Hepatocyte (in vitro differentiated cells): ENCODE results near the gene ATP1B2. TPM values are rescaled to one million over a fixed set of nuclear protein-coding genes. Genes with fewer than 3 reads are reported as not detected.

Experiments
- DNase-seq: peaks from one replicate; pipeline ENCODE4 v3.0.0-alpha.2; 2016; ENCODE audit warnings: low spot score
- H2AFZ ChIP-seq: fragments of 200-600 bp; sonication (generic); 2 replicates; pipeline ENCODE4 v1.6.0; 2016; ENCODE audit warnings: antibody characterized with exemption, mild to moderate bottlenecking
- H3K27ac ChIP-seq: fragments of 200-600 bp; sonication (generic); 2 replicates; pipeline ENCODE4 v1.5.1; 2016; ENCODE audit warnings: mild to moderate bottlenecking
- H3K27me3 ChIP-seq: fragments of 200-600 bp; sonication (generic); 2 replicates; pipeline ENCODE4 v1.6.1; 2016
- H3K36me3 ChIP-seq: fragments of 200-600 bp; sonication (generic); replicated peaks from 2 replicates; pipeline ENCODE4 v1.5.1; 2016; ENCODE audit warnings: low read depth; ENCODE audit not compliant: insufficient read depth
- H3K4me1 ChIP-seq: fragments of 200-600 bp; sonication (generic); 2 replicates; pipeline ENCODE4 v1.5.1; 2016; ENCODE audit warnings: mild to moderate bottlenecking, moderate library complexity; ENCODE audit not compliant: insufficient read depth
- H3K4me2 ChIP-seq: fragments of 200-600 bp; sonication (generic); 2 replicates; pipeline ENCODE4 v1.6.0; 2016
- H3K4me3 ChIP-seq: fragments of 200-600 bp; sonication (generic); 2 replicates; pipeline ENCODE4 v1.5.1; 2016; ENCODE audit warnings: mild to moderate bottlenecking
- H3K79me2 ChIP-seq: fragments of 200-600 bp; sonication (generic); 2 replicates; pipeline ENCODE4 v1.6.0; 2017; ENCODE audit warnings: mild to moderate bottlenecking
- H3K9me2 ChIP-seq: fragments of 200-600 bp; sonication (generic); replicated peaks from 2 replicates; pipeline ENCODE4 v1.6.0; 2017; ENCODE audit warnings: mild to moderate bottlenecking; ENCODE audit not compliant: insufficient read depth
- H3K9me3 ChIP-seq: fragments of 200-600 bp; sonication (generic); 2 replicates; pipeline ENCODE4 v1.5.1; 2016; ENCODE audit warnings: low read depth, mild to moderate bottlenecking
- H4K20me1 ChIP-seq: fragments of 200-600 bp; sonication (generic); 2 replicates; pipeline ENCODE4 v1.6.0; 2016; ENCODE audit warnings: mild to moderate bottlenecking; ENCODE audit not compliant: insufficient read depth, poor library complexity, severe bottlenecking
- EZH2 ChIP-seq: fragments of 200-600 bp; sonication (generic); IDR thresholded peaks from 2 replicates; pipeline ENCODE4 v1.6.1; 2016; ENCODE audit warnings: antibody characterized with exemption, mild to moderate bottlenecking, borderline replicate concordance
- EZH2phosphoT487 ChIP-seq: fragments of 200-600 bp; sonication (generic); IDR thresholded peaks from one replicate; pipeline ENCODE4 v1.6.1; 2018; ENCODE audit warnings: antibody characterized with exemption, mild to moderate bottlenecking, low read depth, moderate library complexity; ENCODE audit not compliant: unreplicated experiment, severe bottlenecking
- whole genome bisulfite sequencing: methylation state at CpG from one replicate; pipeline ENCODE4 v1.1.6; 2016; ENCODE audit warnings: low lambda C conversion rate; ENCODE audit errors: missing lambda C conversion rate; 5-methylcytosine and 5-hydroxymethylcytosine counted together
- polyA plus RNA-seq: library from polyadenylated mRNA; unstranded; fragments of >200 nt; fragmentation: Nextera tagmentation; extraction: Ambion mirVana; gene quantifications from 2 replicates; pipeline ENCODE4 v1.2.1, GENCODE V29; 2016
- total RNA-seq: library from RNA; depleted of rRNA; stranded (reverse); fragments of >200 nt; gene quantifications from 2 replicates; pipeline ENCODE4 v1.2.3, GENCODE V29; 2014
- TF ChIP-seq, protein P1 (sequence below): fragments of 200-600 bp; sonication (generic); IDR thresholded peaks from 2 replicates; pipeline ENCODE4 v1.5.1; 2016; ENCODE audit warnings: antibody characterized with exemption, mild to moderate bottlenecking; ENCODE audit not compliant: poor library complexity

ATP1B2 gene, protein sequence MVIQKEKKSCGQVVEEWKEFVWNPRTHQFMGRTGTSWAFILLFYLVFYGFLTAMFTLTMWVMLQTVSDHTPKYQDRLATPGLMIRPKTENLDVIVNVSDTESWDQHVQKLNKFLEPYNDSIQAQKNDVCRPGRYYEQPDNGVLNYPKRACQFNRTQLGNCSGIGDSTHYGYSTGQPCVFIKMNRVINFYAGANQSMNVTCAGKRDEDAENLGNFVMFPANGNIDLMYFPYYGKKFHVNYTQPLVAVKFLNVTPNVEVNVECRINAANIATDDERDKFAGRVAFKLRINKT
- total RNA-seq (0.04 and 0.23 TPM in 2 replicates), polyA plus RNA-seq (2.2 and 2.5 TPM in 2 replicates)

DNA sequence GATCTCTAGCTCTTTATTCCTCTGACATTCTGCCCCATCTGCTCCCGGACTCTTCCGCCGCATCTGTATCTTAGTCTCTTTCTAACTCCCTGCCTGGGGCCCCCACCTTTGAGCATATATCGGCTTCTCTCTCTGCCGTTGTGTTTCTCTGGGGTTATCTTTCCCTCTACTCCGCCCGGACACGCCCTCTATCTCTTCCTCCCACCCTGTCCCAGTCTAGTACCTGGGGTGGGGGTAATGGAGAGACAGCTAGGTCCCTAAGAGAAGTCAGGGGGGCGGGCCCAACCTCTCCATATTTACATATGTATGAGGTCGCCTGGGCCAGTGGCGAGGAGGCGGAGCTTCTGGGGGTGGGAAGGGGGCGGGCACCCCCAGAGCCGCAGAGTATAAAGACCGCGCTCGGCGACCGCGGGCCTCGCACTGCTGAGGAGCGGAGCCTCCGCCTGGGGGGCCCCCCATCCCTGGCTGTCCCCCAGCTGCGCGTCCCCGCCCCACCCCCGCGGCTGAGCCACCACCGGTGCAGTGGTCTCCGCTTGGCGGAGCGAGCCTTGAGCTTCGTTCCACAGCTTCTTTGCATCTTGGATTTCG is at the start of gene ATP1B2:
Gene ATP1B2 (plus strand): TSS at position 418 of the 588 bp plus-strand sequence. CDS start 593 bp downstream, outside the sequence.
- peak within 1 kb of the TSS; percentile 69 for H2AFZ ChIP-seq
- H3K79me2 ChIP-seq, result no peaks in the 10 kb centered on the region
- DNase-seq, result peak; percentile 88
- no peaks in the 10 kb centered on the region for H3K36me3 ChIP-seq
- no peak within 1 kb of the TSS for H3K27ac ChIP-seq
- H3K4me2 ChIP-seq, result peak within 1 kb of the TSS; percentile 99
- H3K27me3 ChIP-seq, result peaks cover 33% of the 10 kb centered on the region
- WGBS, result 2% methylated on average over 16 of the region's 34 CpGs
- H4K20me1 ChIP-seq, result no peaks in the 10 kb centered on the region
- peaks cover 5% of the 10 kb centered on the region for H3K4me1 ChIP-seq
- peak within 1 kb of the TSS; percentile 47 for H3K4me3 ChIP-seq
- no peaks in the 10 kb centered on the region for H3K9me2 ChIP-seq
- no peaks in the 10 kb centered on the region for H3K9me3 ChIP-seq
- TF ChIP-seq, protein P1, sequence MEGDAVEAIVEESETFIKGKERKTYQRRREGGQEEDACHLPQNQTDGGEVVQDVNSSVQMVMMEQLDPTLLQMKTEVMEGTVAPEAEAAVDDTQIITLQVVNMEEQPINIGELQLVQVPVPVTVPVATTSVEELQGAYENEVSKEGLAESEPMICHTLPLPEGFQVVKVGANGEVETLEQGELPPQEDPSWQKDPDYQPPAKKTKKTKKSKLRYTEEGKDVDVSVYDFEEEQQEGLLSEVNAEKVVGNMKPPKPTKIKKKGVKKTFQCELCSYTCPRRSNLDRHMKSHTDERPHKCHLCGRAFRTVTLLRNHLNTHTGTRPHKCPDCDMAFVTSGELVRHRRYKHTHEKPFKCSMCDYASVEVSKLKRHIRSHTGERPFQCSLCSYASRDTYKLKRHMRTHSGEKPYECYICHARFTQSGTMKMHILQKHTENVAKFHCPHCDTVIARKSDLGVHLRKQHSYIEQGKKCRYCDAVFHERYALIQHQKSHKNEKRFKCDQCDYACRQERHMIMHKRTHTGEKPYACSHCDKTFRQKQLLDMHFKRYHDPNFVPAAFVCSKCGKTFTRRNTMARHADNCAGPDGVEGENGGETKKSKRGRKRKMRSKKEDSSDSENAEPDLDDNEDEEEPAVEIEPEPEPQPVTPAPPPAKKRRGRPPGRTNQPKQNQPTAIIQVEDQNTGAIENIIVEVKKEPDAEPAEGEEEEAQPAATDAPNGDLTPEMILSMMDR, result no peak

DNA sequence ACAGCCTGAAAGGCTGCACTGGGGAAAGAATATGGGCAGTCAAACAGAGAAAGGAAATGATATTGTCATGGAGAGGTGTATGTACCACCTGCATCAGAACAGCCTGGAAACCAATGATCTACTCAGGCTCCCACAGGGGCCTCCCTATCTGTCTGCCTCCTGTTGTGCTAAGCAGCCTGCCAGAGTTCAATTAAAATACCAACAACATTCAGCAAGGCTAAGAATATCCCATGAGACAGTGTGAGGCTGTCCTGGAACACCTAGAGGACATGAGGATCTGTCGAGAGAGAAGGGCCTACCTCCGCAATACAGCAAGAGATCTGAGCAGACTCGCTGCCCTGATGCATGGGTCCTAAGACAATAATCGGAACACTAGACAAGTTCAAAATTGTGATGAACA is 44.4 kb upstream of the ATP1B2 start:
- H3K4me1 ChIP-seq, result no peaks in the 10 kb centered on the region
- H3K27ac ChIP-seq, result no peak overlapping the region
- no peak overlapping the region for H2AFZ ChIP-seq
- TF ChIP-seq EZH2phosphoT487 (no peak), EZH2 (no peak)
- TF ChIP-seq, protein P1, result no peak
- H3K27me3 ChIP-seq, result no peaks in the 10 kb centered on the region
- H3K79me2 ChIP-seq, result peaks cover 49% of the 10 kb centered on the region
- H3K36me3 ChIP-seq, result no peaks in the 10 kb centered on the region
- DNase-seq, result no peak
- H3K4me3 ChIP-seq, result no peak overlapping the region
- H3K4me2 ChIP-seq, result no peak overlapping the region
- peaks cover 25% of the 10 kb centered on the region for H4K20me1 ChIP-seq
- H3K9me2 ChIP-seq, result no peaks in the 10 kb centered on the region
- H3K9me3 ChIP-seq, result no peaks in the 10 kb centered on the region
- WGBS, result 93% methylated on average over 4 of the region's 4 CpGs

DNA sequence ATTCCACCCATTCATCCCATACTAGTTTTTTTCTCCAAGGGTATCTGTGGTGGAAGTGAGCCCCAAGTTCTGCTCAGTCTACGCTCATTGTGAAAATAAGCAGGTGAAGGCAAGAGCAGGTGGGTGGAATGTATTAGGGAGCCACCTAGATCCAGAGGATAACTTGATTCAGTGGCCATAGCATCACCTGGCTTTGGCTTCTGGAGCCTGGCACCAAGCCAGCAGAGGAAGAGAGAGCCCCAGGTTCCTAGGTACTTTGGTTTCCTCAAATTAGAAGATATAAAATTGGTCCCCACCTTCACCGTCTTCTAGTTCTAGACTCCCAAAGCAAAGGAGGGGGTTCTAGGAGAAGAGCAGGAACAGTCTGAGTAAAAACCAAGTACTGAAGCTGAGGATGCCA is 40.1 kb upstream of the ATP1B2 start:
- Histone ChIP-seq H3K36me3 (no peaks in the 10 kb centered on the region), H3K4me3 (no peak overlapping the region), H4K20me1 (peaks cover 48% of the 10 kb centered on the region), H2AFZ (no peak overlapping the region), H3K27me3 (no peaks in the 10 kb centered on the region), H3K27ac (no peak overlapping the region), H3K79me2 (peaks cover 77% of the 10 kb centered on the region), H3K4me2 (no peak overlapping the region), H3K9me3 (no peaks in the 10 kb centered on the region), H3K4me1 (peaks cover 10% of the 10 kb centered on the region), H3K9me2 (no peaks in the 10 kb centered on the region)
- TF ChIP-seq EZH2phosphoT487 (no peak), EZH2 (no peak)
- TF ChIP-seq, protein P1, result no peak
- no peak for DNase-seq
- 100% methylated on average over 2 of the region's 2 CpGs for WGBS
